ENCODE data around the gene BRAF. TPM values are rescaled to one million over a fixed set of nuclear protein-coding genes. Genes with fewer than 3 reads are reported as not detected.

BRAF gene
- total and polyA plus RNA-seq, 3 experiments from 2014 or later = 11.3 to 32.0 (median 28.4) TPM

GRCh38 chr7:140867467-140868462 lies 57.0 kb downstream of the BRAF start:
- Mint-ChIP-seq H3K27me3 (no peaks in the 10 kb centered on the region), H3K4me3 (peak overlapping the region in 1 of 7 donors; percentile 62), H3K36me3 (peaks cover 13 to 16% (median 16%) of the 10 kb centered on the region in 3 donors), H3K27ac (no peak overlapping the region), H3K4me1 (peaks cover 48 to 74% (median 72%) of the 10 kb centered on the region in 3 donors), H3K9me3 (peaks cover 0 to 3% (median 0%) of the 10 kb centered on the region in 5 donors)
- no peak for DNase-seq
- Histone ChIP-seq H3K4me3 (ENCODE audit: low read length) (no peak overlapping the region), H3K27ac (ENCODE audit: low read depth, low read length) (no peak overlapping the region), H3K4me1 (ENCODE audit: insufficient read depth, low read length) (peaks cover 3% of the 10 kb centered on the region), H3K9me3 (ENCODE audit: low read length) (no peaks in the 10 kb centered on the region), H3K27me3 (ENCODE audit: insufficient read depth, low read length, poor library complexity, severe bottlenecking) (no peaks in the 10 kb centered on the region), H3K36me3 (ENCODE audit: insufficient read depth, low read length) (no peaks in the 10 kb centered on the region)
- CTCF ChIA-PET = no interaction called here
- POLR2A ChIA-PET = no interaction called here

GRCh38 chr7:140866926-140867325 lies 57.8 kb downstream of the BRAF start:
- no peaks in the 10 kb centered on the region for H3K36me3 ChIP-seq (ENCODE audit: insufficient read depth, low read length)
- POLR2A ChIA-PET = no interaction called here
- no peaks in the 10 kb centered on the region for H3K9me3 ChIP-seq (ENCODE audit: low read length)
- H3K4me1 ChIP-seq (ENCODE audit: insufficient read depth, low read length) = peaks cover 3% of the 10 kb centered on the region
- Mint-ChIP-seq H3K36me3 (peaks cover 13 to 16% (median 16%) of the 10 kb centered on the region in 3 donors), H3K4me3 (no peak overlapping the region), H3K27me3 (no peaks in the 10 kb centered on the region), H3K9me3 (peaks cover 0 to 3% (median 0%) of the 10 kb centered on the region in 5 donors), H3K4me1 (peaks cover 51 to 78% (median 77%) of the 10 kb centered on the region in 3 donors), H3K27ac (no peak overlapping the region)
- no peak overlapping the region for H3K4me3 ChIP-seq (ENCODE audit: low read length)
- CTCF ChIA-PET = no interaction called here
- no peaks in the 10 kb centered on the region for H3K27me3 ChIP-seq (ENCODE audit: insufficient read depth, low read length, poor library complexity, severe bottlenecking)
- DNase-seq = no peak
- no peak overlapping the region for H3K27ac ChIP-seq (ENCODE audit: low read depth, low read length)

- no peaks in the 10 kb centered on the region for H3K27me3 Mint-ChIP-seq
- H3K27ac Mint-ChIP-seq = peak overlapping the region in 1 of 8 donors; percentile 0
- CTCF ChIA-PET = no interaction called here
- Histone ChIP-seq H3K4me1 (ENCODE audit: insufficient read depth, low read length) (no peaks in the 10 kb centered on the region), H3K4me3 (ENCODE audit: low read length) (no peak overlapping the region), H3K27me3 (ENCODE audit: insufficient read depth, low read length, poor library complexity, severe bottlenecking) (no peaks in the 10 kb centered on the region), H3K27ac (ENCODE audit: low read depth, low read length) (no peak overlapping the region), H3K36me3 (ENCODE audit: insufficient read depth, low read length) (no peaks in the 10 kb centered on the region), H3K9me3 (ENCODE audit: low read length) (no peaks in the 10 kb centered on the region)
- H3K9me3 Mint-ChIP-seq = peaks cover 0 to 3% (median 0%) of the 10 kb centered on the region in 5 donors
- peaks cover 13 to 16% (median 13%) of the 10 kb centered on the region in 3 donors for H3K36me3 Mint-ChIP-seq
- peaks cover 51 to 80% (median 75%) of the 10 kb centered on the region in 3 donors for H3K4me1 Mint-ChIP-seq
- no peak overlapping the region for H3K4me3 Mint-ChIP-seq
- POLR2A ChIA-PET = no interaction called here
- DNase-seq = no peak
These were observed 60.0 kb downstream of the BRAF start for GRCh38 chr7:140864732-140865131.

GRCh38 chr7:140863867-140864266 lies 60.9 kb downstream of the BRAF start:
- H3K9me3 ChIP-seq (ENCODE audit: low read length) = no peaks in the 10 kb centered on the region
- H3K27me3 Mint-ChIP-seq = no peaks in the 10 kb centered on the region
- H3K4me3 Mint-ChIP-seq = no peak overlapping the region
- no peaks in the 10 kb centered on the region for H3K27me3 ChIP-seq (ENCODE audit: insufficient read depth, low read length, poor library complexity, severe bottlenecking)
- peak overlapping the region in 2 of 8 donors; percentile 5 to 41 for H3K27ac Mint-ChIP-seq
- H3K27ac ChIP-seq (ENCODE audit: low read depth, low read length) = no peak overlapping the region
- ChIA-PET POLR2A (no interaction called here), CTCF (no interaction called here)
- H3K36me3 ChIP-seq (ENCODE audit: insufficient read depth, low read length) = no peaks in the 10 kb centered on the region
- H3K4me1 ChIP-seq (ENCODE audit: insufficient read depth, low read length) = no peaks in the 10 kb centered on the region
- H3K4me3 ChIP-seq (ENCODE audit: low read length) = no peak overlapping the region
- H3K36me3 Mint-ChIP-seq = peaks cover 13 to 16% (median 13%) of the 10 kb centered on the region in 3 donors
- H3K4me1 Mint-ChIP-seq = peaks cover 49 to 81% (median 71%) of the 10 kb centered on the region in 3 donors
- no peak for DNase-seq
- H3K9me3 Mint-ChIP-seq = peaks cover 0 to 3% (median 0%) of the 10 kb centered on the region in 5 donors

- ChIA-PET CTCF (no interaction called here), POLR2A (no interaction called here)
- no peaks in the 10 kb centered on the region for H3K36me3 ChIP-seq (ENCODE audit: insufficient read depth, low read length)
- Mint-ChIP-seq H3K27me3 (no peaks in the 10 kb centered on the region), H3K4me3 (peak overlapping the region in 1 of 7 donors; percentile 19), H3K27ac (no peak overlapping the region), H3K4me1 (peaks cover 45 to 80% (median 71%) of the 10 kb centered on the region in 3 donors), H3K9me3 (peaks cover 0 to 3% (median 0%) of the 10 kb centered on the region in 5 donors), H3K36me3 (peaks cover 13% of the 10 kb centered on the region in 3 donors)
- H3K4me3 ChIP-seq (ENCODE audit: low read length) = no peak overlapping the region
- no peaks in the 10 kb centered on the region for H3K9me3 ChIP-seq (ENCODE audit: low read length)
- no peaks in the 10 kb centered on the region for H3K27me3 ChIP-seq (ENCODE audit: insufficient read depth, low read length, poor library complexity, severe bottlenecking)
- no peak overlapping the region for H3K27ac ChIP-seq (ENCODE audit: low read depth, low read length)
- no peak for DNase-seq
- H3K4me1 ChIP-seq (ENCODE audit: insufficient read depth, low read length) = no peaks in the 10 kb centered on the region
These were observed 61.5 kb downstream of the BRAF start for GRCh38 chr7:140863184-140863583.

GRCh38 chr7:140857048-140857447 lies 67.7 kb downstream of the BRAF start:
- H3K27me3 Mint-ChIP-seq = no peaks in the 10 kb centered on the region
- ChIA-PET CTCF (no interaction called here), POLR2A (no interaction called here)

GRCh38 chr7:140841166-140841715 lies 83.5 kb downstream of the BRAF start:
- POLR2A ChIA-PET = no interaction called here
- no peaks in the 10 kb centered on the region for H3K9me3 ChIP-seq (ENCODE audit: low read length)
- Mint-ChIP-seq H3K4me3 (no peak overlapping the region), H3K27ac (no peak overlapping the region), H3K36me3 (peaks cover 10 to 53% (median 11%) of the 10 kb centered on the region in 3 donors), H3K4me1 (peaks cover 8 to 20% (median 8%) of the 10 kb centered on the region in 3 donors), H3K27me3 (no peaks in the 10 kb centered on the region), H3K9me3 (no peaks in the 10 kb centered on the region)
- no peaks in the 10 kb centered on the region for H3K27me3 ChIP-seq (ENCODE audit: insufficient read depth, low read length, poor library complexity, severe bottlenecking)
- no peak overlapping the region for H3K4me3 ChIP-seq (ENCODE audit: low read length)
- H3K27ac ChIP-seq (ENCODE audit: low read depth, low read length) = no peak overlapping the region
- CTCF ChIA-PET = no interaction called here
- no peak for DNase-seq
- H3K4me1 ChIP-seq (ENCODE audit: insufficient read depth, low read length) = no peaks in the 10 kb centered on the region
- H3K36me3 ChIP-seq (ENCODE audit: insufficient read depth, low read length) = no peaks in the 10 kb centered on the region

More at GRCh38 chr7:140857048-140857447, 67.7 kb downstream of the BRAF start:
- Mint-ChIP-seq H3K27ac (no peak overlapping the region), H3K4me3 (no peak overlapping the region), H3K4me1 (peaks cover 46 to 73% (median 64%) of the 10 kb centered on the region in 3 donors), H3K9me3 (no peaks in the 10 kb centered on the region), H3K36me3 (peaks cover 0 to 5% (median 4%) of the 10 kb centered on the region in 3 donors)
- Histone ChIP-seq H3K27me3 (ENCODE audit: insufficient read depth, low read length, poor library complexity, severe bottlenecking) (no peaks in the 10 kb centered on the region), H3K36me3 (ENCODE audit: insufficient read depth, low read length) (no peaks in the 10 kb centered on the region), H3K9me3 (ENCODE audit: low read length) (no peaks in the 10 kb centered on the region), H3K27ac (ENCODE audit: low read depth, low read length) (no peak overlapping the region), H3K4me1 (ENCODE audit: insufficient read depth, low read length) (no peaks in the 10 kb centered on the region), H3K4me3 (ENCODE audit: low read length) (no peak overlapping the region)
- DNase-seq = no peak

GRCh38 chr7:140831724-140832123 lies 93.0 kb downstream of the BRAF start:
- ChIA-PET CTCF (no interaction called here), POLR2A (no interaction called here)
- no peaks in the 10 kb centered on the region for H3K36me3 ChIP-seq (ENCODE audit: insufficient read depth, low read length)
- no peaks in the 10 kb centered on the region for H3K9me3 ChIP-seq (ENCODE audit: low read length)
- H3K36me3 Mint-ChIP-seq = peaks cover 8 to 47% (median 25%) of the 10 kb centered on the region in 3 donors
- no peak overlapping the region for H3K27ac ChIP-seq (ENCODE audit: low read depth, low read length)
- no peak overlapping the region for H3K4me3 ChIP-seq (ENCODE audit: low read length)
- no peaks in the 10 kb centered on the region for H3K9me3 Mint-ChIP-seq
- no peaks in the 10 kb centered on the region for H3K27me3 Mint-ChIP-seq
- no peak overlapping the region for H3K4me3 Mint-ChIP-seq
- H3K27me3 ChIP-seq (ENCODE audit: insufficient read depth, low read length, poor library complexity, severe bottlenecking) = no peaks in the 10 kb centered on the region
- no peak for DNase-seq
- no peaks in the 10 kb centered on the region for H3K4me1 ChIP-seq (ENCODE audit: insufficient read depth, low read length)
- peaks cover 0 to 3% (median 0%) of the 10 kb centered on the region in 3 donors for H3K4me1 Mint-ChIP-seq
- H3K27ac Mint-ChIP-seq = no peak overlapping the region
